ENCODE data around the gene IKBIP.
"Not testable (repeated sequence)": the region's sequence is repeated elsewhere in the genome, so short reads cannot be mapped to it uniquely, and the experiment has no call there.

IKBIP gene

DNA sequence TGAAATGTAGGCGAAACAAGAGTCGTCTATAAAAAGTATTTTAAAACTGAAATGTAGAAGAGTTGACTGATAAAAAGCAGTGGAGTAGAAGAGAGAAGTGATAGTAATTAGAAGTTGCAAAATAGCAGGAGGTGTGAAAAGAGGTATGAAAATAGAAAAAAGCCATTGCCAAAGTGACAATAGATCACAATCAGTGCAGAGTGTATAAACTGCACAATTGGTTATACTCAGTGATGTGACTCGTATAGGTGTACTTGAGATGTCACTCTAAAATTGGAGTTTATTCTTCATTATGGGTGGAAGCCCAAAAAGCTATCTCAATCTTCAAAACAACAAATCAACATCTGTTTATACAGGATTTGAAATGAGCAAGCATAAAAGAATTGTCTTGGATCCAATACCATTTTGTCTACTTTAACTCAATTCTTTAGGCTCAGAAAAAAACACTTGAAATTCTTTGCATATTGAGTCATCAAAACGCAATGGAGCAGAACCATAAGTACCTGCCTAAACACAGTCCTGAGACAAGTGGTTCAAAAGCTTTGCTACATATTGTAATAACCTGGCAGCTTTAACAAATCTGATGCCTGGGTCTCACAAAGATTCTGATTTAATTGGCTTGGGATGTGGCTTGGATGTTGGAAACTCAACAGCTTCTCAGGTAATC is 8.8 kb downstream of the IKBIP start:
- no peak for DNase-seq

DNA sequence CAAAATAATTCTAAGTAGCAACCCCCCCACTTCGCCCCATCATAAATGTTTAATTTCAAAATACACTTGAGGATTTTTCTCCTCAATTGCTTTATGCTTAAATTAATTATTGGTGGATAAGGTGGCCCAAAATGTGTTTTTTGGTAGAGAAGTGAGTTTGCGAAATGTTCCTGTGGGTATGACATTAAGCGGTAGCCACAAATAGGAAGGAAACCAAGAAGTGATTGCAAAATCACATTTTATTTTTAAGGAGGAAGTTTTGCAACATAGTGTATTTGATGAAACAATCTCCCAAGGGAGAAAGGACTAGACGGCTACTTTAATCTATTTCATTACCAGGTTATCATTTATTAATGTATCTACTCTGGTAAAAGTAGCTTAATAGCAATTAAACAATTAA is 25.6 kb downstream of the IKBIP start:
- DNase-seq: no peak

DNA sequence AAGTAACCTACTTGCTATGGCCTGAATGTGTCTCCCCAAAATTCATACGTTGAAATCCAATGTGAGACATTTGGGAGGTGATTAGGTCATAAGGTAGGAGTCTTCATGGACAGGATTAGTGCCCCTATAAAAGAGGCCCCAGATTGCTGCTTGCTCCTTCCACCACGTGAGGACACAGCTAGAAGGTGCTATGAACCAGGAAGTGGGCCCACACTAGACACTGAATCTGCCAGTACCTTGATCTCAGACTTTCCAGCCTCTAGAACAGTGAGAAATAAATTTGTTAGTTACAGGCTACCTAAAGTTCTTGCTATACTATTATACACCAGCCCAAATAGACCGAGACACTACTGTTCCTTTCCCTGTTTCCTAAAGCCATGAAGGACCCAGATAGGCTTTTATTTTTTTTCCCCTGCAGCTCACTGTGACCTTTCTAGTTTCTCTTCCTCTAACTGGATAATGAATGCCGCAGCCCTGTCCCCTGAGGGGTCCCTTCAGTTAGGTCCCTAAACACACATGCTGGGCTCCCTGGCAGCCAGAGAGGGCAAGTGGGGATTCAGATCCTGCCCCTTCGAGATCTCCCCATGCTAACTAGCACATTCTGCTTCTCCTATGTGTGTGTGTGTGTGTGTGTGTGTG is 31.8 kb downstream of the IKBIP start:
- no peak for DNase-seq

DNA sequence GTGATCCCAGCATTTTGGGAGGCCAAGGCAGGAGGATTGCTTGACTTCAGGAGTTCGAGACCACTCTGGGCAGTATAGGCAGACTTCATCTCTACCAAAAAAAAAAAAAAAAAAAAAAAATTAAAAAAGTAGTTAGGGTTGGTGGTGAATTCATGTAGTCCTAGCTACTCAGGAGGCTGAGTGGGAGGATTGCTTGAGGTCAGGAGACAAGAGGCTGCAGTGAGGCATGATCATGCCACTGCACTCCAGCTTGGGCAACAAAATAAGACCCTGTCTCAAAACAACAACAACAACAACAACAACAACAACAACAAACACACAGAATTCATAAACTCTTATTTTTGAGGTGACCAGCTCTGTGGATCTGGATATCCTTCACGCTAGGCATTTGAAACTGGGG is 34.0 kb downstream of the IKBIP start:
- no peak for DNase-seq

DNA sequence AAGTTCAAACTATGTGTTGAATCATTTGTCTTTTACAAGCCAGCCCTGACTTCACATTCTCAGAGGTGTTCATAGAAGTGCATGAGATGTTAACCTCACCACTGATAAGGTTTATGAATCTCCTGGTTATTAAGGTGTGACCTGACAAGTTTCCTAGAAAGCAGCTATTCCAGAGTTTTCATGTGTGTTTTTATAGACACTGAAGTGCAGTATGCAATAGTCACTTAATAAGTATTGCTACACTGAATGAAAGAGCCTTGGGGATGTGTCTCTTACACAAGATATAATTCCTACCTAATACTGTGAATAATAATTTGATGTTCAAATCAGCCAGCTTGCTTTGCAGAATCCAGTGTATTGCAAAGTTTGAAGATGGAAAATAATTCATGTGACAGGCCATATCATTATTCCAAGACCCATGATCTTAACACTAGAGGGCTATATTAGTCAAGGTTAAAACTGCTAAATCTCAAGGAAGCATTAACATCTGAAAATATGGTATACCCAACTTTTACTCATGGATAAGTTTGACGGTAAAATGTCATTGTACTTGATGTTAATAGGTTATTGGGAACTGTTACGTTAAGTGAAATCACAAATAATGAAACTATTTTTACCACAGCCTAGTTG is 38.1 kb downstream of the IKBIP start:
- DNase-seq: no peak

DNA sequence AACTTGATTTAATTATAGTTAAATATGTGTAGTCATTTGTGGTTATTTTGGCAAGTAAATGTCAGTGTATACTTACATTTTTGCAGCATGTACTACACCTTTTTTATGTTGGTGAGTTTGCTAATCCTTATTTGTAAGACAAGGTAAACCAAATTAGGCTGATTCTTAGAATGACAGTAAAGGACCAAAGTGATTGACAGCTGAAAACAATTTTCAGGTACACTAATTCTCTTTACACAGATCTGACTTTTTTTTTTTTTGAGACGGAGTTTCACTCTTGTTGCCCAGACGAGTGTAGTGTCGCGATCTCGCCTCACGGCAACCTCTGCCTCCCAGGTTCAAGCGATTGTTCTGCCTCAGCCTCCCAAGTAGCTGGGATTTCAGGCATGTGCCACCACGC is 42.7 kb downstream of the IKBIP start:
- DNase-seq: no peak

DNA sequence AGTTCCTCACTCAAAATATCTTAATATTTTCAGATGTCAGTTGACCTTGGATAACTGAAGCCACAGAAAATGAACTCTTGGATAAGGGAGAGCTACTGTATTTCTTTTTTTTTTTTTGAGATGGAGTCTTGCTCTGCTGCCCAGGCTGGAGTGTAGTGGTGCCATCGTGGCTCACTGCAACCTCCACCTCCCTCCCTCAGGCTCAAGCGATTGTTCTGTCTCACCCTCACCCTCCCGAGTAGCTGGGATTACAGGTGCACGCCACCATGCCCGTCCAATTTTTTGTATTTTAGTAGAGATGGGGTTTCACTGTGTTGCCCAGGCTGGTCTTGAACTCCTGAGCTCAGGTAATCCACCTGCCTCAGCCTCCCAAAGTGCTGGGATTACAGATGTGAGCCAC is 47.3 kb downstream of the IKBIP start:
- DNase-seq: not testable (repeated sequence)

DNA sequence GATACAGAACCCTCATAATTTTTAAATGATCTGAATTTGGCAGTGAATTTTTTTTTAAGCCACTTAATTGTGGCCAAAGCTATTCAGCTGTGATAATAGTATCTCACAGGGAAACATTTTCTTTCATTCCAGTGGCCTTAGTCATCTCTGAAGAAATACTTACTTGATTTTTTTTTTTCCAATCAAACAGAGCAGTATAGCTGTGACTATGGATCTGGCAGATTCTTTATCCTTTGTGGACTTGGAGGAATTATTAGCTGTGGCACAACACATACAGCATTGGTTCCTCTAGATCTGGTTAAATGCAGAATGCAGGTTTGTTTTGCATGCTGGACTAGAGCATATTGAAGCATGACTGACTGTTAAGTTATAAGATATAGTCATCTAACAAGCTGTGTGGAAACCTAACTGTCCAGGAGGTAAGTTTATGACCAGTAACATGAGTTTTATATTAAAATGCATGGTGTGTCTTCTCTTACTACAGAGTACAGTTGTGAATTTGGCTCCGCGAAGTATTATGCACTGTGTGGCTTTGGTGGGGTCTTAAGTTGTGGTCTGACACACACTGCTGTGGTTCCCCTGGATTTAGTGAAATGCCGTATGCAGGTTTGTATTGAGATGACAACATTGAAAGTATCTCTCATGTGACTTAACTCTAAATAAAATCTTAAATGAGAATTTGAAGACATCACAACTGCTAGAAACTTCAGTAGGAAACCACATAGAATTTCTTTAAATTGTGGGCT is 49.2 kb downstream of the IKBIP start:
- DNase-seq: no peak

DNA sequence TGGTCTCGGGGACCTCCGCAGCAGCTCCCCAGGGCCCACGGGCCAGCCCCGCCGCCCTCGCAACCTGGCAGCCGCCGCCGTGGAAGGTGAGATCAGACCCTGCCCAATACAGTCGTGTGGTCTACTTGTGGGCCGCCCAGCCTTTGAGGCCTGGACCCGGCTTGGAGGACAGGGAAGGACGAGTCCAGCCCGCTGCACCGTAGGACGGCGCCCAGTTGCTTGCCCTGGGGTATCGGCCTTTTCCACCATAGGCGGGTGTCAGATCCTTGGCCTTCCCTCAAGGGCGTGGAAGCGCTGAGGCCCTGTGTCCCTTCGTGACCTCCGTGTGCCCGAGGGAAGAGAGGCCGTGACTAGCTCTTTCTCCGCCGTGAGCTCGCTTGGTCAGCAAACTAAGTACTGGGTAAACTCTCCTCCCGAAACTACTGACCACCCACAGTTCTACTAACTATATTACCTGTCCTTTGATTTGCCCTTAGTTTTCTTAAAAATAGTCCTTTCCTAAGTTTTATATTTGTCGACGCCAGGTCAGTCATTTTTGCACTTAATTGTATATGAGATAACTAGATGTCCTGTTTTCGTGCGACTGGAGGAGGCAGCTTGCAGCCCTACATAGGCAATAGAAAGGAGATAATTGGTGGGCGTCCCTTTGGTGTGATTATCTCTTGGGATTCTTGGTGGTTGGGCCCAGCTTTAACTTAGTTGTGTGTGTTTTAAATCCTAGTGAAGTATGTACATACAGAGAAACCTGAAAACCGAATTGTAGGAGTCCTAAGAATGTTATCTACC is 50.3 kb downstream of the IKBIP start:
- no peak for DNase-seq

DNA sequence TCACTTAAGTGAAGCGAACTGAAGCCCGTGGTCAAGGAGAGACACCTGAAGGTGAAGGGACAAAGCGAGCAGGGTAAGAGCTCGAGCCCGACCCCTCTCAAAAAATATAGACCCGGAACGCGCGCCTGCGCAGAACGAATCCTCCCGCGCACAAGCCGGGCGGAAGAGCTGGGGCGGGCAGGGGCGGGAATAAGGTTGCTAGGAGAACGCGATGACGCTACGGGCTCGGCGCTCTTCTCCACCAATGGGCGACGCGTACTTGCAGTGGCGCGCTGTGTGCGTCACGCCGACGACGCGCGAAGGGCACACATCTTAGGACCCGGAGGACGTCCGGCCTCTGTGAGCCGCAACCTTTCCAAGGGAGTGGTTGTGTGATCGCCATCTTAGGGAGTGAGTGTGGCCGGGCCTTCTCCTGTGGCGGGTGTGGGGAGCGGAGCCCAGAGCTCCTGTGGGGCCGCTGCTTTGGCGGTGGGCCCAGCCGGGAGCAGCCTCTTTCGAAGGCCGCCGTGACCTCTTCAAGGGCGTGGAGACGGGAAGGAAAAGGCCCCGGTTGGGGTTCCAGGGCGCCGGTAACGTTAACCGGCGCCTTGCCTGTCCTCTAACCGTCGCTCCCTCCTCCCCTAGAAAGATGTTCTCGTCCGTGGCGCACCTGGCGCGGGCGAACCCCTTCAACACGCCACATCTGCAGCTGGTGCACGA is 51.1 kb downstream of the IKBIP start, which contains the start of gene SLC25A3:
TSS of gene SLC25A3 (plus strand) at position 336 of the 699 bp plus-strand sequence. CDS start at position 629, 293 bp downstream.
- DNase-seq: peak; percentile 94

DNA sequence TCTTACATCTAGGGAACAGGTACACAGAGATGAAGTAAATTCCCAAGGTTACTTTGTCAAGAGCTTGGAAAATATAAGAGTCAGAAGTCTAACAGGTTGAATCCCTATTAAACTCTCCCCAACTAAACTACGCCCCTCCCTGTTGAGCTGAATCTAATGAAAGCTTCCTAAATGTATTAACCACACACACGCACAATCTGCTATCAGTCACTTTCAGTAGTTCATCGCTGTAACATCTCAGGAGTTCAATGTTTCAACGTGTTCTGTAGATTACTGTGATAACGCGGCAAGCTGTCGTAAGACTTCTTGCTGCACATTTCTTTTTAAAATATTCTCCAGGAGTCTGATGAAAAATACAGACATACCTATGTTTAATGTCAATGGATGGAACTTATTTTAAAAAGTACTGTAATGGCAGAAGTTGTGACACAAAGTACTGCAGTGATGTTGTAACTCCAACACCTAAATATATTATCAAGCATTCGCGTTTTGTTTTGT is 51.7 kb downstream of the IKBIP start:
- DNase-seq: no peak

DNA sequence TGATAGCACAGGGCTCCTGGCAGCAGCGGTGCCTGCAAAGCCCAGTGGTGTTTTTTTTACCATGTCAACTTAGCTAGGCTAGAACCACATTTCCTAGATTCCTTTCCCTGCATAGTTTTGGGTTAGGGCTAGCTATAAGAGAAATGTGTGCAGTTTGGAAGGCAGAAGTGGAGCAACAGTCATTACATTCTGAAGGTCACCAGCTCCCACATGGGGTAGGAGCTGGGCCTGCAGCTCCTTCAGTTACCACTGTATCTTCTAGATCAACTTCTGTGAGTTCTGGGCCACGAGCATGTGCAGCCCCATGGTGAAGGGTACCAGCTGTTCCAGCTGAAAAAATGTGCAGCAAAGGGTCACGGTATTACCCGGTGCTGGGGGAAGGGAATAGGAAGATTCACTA is 53.4 kb downstream of the IKBIP start:
- DNase-seq: no peak

DNA sequence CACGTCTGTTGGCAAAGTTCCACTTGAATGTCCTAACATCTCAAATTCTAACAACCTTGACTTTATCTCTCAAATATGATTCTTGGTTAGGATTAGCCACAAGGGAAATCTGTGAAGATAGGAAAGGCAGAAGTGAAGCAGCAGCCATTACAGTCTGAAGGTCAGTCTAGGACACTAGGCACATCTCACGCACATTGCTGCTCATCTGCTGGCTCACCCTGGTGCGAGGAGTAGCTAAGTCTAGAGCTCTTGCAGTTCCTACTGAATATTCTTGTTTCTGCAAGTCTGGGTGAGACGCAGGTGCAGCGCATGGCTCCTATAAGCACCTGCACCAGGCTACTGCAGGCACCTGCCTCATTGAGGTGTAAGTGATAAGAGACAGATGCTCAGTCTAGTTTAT is 57.5 kb downstream of the IKBIP start:
- DNase-seq: no peak

DNA sequence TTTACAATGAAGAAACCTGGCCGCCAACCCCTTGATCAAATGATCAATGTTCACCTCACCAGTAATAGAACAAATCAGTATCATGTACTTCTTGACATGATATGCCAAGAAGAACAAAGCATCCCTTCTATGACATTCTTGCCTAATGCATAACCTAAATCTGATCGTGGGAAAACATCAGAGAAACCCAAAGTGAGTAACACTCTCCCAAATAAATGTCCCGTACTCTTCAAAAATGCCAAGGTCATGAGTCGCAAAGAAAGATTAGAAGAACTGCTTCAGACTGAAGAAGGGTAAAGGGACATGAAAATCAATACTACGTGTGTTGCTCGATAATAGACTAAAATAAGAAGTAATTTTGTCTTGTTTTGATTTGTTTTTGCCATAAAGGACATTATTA is 62.5 kb downstream of the IKBIP start:
- no peak for DNase-seq

DNA sequence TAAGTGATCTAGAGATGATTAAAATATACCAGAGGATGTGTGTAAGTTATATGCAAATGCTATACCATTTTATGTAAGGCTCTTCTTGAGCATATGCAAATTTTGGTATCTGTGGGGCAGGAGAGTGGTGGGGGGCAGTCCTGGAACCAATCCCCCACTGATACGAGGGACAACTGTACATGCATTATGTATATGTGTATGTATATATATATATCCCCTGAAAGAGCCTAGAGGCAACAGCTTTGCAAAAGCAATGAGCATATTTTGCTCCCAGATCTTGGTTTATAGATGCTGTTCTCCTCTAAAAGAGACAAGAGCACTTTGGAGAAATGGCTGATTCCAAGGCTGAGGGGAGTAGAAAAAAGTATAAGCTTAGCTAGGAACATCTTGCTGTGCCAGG is 63.5 kb downstream of the IKBIP start:
- no peak for DNase-seq

DNA sequence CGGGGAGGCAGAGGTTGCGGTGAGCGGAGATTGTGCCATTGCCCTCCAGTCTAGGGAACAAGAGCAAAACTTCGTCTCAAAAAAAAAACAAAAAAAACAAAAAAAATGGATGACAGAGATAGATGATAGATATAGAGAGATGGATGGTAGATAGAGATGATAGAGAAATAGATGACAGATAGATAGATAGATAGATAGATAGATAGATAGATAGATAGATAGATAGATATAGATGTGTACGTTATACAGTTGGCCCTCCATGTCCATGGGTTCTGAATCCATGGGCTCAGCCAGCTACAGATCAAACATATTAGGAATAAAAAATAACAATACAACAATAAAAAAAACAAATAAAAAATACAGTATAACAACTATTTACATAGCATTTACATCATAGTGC is 63.9 kb downstream of the IKBIP start:
- DNase-seq: no peak

DNA sequence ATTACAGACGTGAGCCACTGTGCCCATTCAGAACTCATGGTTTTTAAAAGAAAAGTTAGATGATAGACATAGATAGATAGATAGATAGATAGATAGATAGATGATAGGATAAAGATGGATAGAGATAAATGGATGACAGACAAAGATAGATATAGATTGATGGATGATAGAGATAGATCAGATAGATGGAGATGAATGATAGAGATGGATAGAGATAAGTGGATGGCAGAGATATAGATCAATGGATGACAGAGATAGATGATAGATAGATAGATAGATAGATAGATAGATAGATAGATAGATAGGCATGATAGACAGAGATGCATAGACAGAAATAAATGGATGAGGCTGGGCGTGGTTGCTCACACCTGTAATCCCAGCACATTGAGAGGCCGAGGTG is 64.8 kb downstream of the IKBIP start:
- DNase-seq: no peak

DNA sequence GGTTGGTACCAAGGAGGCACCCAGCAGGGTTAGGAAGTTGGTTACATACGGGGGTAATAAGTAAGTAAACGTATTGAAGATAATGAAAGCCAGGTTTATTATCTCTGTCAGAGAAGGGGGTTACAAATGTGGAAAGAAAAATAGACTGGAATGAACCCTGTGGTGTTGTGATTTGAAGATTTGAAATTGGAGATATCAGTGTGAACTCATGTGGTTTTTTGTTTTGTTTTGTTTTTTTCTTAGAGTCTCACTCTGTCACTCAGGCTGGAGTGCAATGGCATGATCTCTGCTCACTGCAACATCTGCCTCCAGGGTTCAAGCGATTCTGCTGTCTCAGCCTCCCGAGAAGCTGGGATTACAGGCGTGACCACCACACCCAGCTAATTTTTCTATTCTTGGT is 65.2 kb downstream of the IKBIP start:
- no peak for DNase-seq

DNA sequence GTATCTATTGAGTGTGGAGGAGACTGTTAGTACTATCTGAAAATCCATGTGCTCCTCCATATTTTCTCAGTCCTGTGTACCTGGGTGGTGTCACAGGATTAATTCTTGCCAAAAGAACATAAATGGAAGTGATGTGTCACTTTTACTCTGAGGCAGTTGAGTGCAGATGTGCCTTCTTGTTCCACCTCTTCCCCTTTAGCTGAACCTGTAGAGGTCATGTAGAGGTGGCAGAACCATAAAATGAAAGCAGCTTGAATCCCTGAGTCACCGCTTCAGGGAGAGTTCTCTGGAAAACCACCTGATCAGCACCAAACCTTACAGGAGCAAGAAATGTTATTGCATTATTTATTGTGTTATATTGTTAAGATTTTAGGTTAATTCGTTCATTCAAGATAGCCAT is 65.8 kb downstream of the IKBIP start:
- DNase-seq: no peak

DNA sequence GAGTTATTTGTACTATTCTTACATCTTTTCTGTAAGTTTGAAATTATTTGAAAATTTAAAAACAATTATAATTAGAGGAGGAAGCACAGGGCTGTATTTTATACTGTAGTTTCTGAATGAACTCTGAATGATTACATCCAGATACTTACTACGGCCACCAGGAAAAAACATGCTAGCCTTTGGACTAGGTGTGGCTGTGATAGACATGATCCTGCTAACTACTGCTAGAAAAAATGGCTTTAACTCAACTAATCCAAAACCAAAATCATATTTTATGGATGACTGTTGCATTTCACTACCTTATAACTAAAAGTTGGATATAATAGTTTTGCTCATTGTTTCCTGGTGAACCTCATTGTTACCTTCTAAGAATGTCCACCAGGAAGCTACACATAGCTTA is 66.2 kb downstream of the IKBIP start:
- no peak for DNase-seq

DNA sequence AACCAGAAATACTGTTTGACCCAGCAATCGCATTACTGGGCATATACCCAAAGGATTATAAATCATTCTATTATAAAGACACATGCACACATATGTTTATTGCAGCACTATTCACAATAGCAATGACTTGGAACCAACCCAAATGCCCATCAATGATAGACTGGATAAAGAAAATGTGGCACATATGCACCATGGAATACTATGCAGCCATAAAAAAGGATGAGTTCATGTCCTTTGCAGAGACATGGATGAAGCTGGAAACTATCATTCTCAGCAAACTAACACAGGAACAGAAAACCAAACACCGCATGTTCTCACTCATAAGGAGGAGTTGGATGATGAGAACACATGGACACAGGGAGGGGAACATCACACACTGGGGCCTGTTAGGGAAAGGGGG is 67.8 kb downstream of the IKBIP start:
- not testable (repeated sequence) for DNase-seq

DNA sequence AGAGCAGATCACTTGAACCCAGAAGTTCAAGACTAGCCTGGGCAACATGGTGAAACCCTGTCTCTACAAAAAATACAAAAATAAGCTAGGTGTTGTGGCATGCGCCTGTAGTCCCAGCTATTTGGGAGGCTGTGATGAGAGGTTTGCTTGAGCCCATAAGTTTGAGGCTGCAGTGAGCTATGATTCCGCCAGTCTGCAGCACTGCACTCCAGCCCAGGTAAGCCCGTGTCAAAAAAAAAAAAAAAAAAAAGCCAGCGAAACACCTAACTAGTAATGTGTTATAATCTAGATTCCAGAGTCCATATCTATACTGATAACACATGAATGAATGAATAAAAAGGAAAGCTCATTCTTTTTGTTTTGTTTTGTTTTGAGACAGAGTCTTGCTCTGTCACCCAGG is 69.6 kb downstream of the IKBIP start:
- no peak for DNase-seq
